Liver (tissue), 3 donors: Measurements from ENCODE around the gene SGF29.

Experiments used
- EGR1 ChIP-seq, 2 donors: IDR thresholded peaks; 2 replicates each; pipeline ENCODE4 v1.6.1; 2016 to 2018; ENCODE audit warnings: antibody characterized with exemption in 2 of 2, low read depth in 2 of 2
- SP1 ChIP-seq: IDR thresholded peaks from 2 replicates; pipeline ENCODE4 v1.6.1; 2018; ENCODE audit warnings: antibody characterized with exemption, mild to moderate bottlenecking
- TAF1 ChIP-seq: conservative IDR thresholded peaks from 2 replicates; pipeline ENCODE4 v1.6.1; 2016; ENCODE audit warnings: antibody characterized with exemption, mild to moderate bottlenecking
- TF ChIP-seq, protein P1 (sequence below): fragments of 150-350 bp; IDR thresholded peaks from 2 replicates; pipeline ENCODE4 v1.5.1; 2017; ENCODE audit warnings: improper control_type of control experiment, low read depth, low read length; ENCODE audit not compliant: missing input control
- donor health status: healthy.
- donor health status: healthy.

DNA sequence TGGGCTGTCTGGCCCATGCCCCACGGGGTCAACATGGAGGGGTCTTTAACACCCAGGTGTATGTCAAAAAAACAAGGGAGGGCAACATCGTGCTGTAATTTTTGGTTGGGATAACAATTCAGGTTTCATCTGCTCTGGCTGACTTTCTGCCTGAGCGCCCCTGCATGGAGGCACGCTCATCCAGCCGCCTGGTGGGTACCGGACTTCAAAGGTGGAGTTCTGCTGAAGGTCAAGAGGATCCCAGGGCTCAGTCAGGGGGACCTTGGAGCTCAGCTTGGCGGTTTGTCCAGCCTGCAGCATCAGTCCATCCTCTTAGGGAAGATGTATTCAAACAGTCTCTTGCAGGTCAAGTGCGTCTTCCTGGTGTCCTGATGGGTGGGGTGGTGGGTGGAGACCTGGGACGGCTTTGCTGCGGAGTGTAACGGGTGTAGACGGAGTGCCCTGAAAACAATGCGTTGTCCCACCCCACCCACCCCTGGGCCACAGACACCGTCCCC, 5.4 kb upstream of the SGF29 start:
- TF ChIP-seq, protein P1, sequence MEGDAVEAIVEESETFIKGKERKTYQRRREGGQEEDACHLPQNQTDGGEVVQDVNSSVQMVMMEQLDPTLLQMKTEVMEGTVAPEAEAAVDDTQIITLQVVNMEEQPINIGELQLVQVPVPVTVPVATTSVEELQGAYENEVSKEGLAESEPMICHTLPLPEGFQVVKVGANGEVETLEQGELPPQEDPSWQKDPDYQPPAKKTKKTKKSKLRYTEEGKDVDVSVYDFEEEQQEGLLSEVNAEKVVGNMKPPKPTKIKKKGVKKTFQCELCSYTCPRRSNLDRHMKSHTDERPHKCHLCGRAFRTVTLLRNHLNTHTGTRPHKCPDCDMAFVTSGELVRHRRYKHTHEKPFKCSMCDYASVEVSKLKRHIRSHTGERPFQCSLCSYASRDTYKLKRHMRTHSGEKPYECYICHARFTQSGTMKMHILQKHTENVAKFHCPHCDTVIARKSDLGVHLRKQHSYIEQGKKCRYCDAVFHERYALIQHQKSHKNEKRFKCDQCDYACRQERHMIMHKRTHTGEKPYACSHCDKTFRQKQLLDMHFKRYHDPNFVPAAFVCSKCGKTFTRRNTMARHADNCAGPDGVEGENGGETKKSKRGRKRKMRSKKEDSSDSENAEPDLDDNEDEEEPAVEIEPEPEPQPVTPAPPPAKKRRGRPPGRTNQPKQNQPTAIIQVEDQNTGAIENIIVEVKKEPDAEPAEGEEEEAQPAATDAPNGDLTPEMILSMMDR = no peak
- TF ChIP-seq SP1 (no peak), EGR1 (IDR thresholded peaks at IDR 0.05; ENCODE audit: low read depth in 2 of 2) (no peak), TAF1 (no peak)
